GM19455 (cell line): ENCODE measurements around the gene LTBP1.

Source experiments
- ATAC-seq: cut with Tn5 transposase; IDR thresholded peaks from one replicate; pipeline ENCODE4 v1.9.1; 2021; ENCODE audit not compliant: unreplicated experiment

Gene LTBP1

GRCh38 chr2:33247365-33247764 lies 300.6 kb downstream of the LTBP1 start:
- no peak for ATAC-seq

- no peak for ATAC-seq
Measured at GRCh38 chr2:33250417-33251029, 303.8 kb downstream of the LTBP1 start.

- ATAC-seq: no peak
Measured at GRCh38 chr2:33256162-33256755, 309.5 kb downstream of the LTBP1 start.

- ATAC-seq: no peak
Measured at GRCh38 chr2:33258387-33258786, 311.6 kb downstream of the LTBP1 start.

- ATAC-seq: no peak
Measured at GRCh38 chr2:33262097-33262496, 315.3 kb downstream of the LTBP1 start.

- ATAC-seq: no peak
Measured at GRCh38 chr2:33264766-33265165, 318.0 kb downstream of the LTBP1 start.

GRCh38 chr2:33265584-33266338 lies 319.0 kb downstream of the LTBP1 start:
- no peak for ATAC-seq

GRCh38 chr2:33266467-33266866 lies 319.7 kb downstream of the LTBP1 start:
- no peak for ATAC-seq

- no peak for ATAC-seq
Measured at GRCh38 chr2:33267043-33267442, 320.3 kb downstream of the LTBP1 start.

GRCh38 chr2:33267756-33268155 lies 321.0 kb downstream of the LTBP1 start:
- ATAC-seq: no peak

- no peak for ATAC-seq
Measured at GRCh38 chr2:33268246-33268831, 321.6 kb downstream of the LTBP1 start.

- ATAC-seq: peak; percentile 89
Measured at GRCh38 chr2:33272001-33272400, 325.2 kb downstream of the LTBP1 start.

- no peak for ATAC-seq
Measured at GRCh38 chr2:33273479-33273878, 326.7 kb downstream of the LTBP1 start.

- no peak for ATAC-seq
Measured at GRCh38 chr2:33274524-33274923, 327.8 kb downstream of the LTBP1 start.

- ATAC-seq: no peak
Measured at GRCh38 chr2:33275689-33276444, 329.1 kb downstream of the LTBP1 start.

- no peak for ATAC-seq
Measured at GRCh38 chr2:33277002-33277426, 330.3 kb downstream of the LTBP1 start.

- no peak for ATAC-seq
Measured at GRCh38 chr2:33278245-33278943, 331.6 kb downstream of the LTBP1 start.

GRCh38 chr2:33284287-33284686 lies 337.5 kb downstream of the LTBP1 start:
- ATAC-seq: no peak

- ATAC-seq: no peak
Measured at GRCh38 chr2:33287507-33288005, 340.8 kb downstream of the LTBP1 start.

- ATAC-seq: no peak
Measured at GRCh38 chr2:33288011-33288410, 341.3 kb downstream of the LTBP1 start.
